GM20000 (cell line): ENCODE results near the gene AKT1.

Experiments
- DNase-seq: peaks from one replicate; pipeline ENCODE4 v3.0.0; 2012; ENCODE audit warnings: low spot score
- TF ChIP-seq, protein P1 (sequence below): IDR thresholded peaks from 2 replicates; pipeline ENCODE4 v1.5.1; 2012; ENCODE audit warnings: mild to moderate bottlenecking, control low read depth; ENCODE audit errors: extremely low read depth, missing control alignments

AKT1 gene

DNA sequence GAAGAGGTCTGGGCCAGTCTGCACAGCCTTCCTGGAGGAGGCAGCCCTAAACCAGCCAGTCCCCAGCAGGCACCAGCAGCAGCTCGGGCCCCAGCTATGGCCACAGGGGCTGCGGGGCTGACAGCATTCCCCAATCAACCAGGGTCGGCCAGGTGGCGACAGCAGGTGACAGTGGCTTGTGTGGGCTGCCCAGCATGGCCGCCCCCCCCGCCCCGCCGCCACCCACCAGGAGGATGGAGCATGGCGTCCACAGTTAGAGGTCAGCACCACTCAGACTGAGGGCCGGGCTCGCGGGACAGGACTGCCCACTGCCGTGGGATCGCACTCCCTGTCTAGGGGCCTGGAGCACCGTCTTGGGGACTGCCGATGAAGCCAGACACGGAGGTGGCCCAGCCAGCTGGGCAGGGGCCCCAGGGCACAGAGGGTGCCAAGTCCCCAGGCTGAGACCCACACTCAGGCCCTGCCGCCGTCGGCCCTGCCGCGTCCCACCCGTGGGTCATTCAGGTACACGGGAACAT is 15.0 kb downstream of the AKT1 start:
- DNase-seq, result no peak
- TF ChIP-seq, protein P1, sequence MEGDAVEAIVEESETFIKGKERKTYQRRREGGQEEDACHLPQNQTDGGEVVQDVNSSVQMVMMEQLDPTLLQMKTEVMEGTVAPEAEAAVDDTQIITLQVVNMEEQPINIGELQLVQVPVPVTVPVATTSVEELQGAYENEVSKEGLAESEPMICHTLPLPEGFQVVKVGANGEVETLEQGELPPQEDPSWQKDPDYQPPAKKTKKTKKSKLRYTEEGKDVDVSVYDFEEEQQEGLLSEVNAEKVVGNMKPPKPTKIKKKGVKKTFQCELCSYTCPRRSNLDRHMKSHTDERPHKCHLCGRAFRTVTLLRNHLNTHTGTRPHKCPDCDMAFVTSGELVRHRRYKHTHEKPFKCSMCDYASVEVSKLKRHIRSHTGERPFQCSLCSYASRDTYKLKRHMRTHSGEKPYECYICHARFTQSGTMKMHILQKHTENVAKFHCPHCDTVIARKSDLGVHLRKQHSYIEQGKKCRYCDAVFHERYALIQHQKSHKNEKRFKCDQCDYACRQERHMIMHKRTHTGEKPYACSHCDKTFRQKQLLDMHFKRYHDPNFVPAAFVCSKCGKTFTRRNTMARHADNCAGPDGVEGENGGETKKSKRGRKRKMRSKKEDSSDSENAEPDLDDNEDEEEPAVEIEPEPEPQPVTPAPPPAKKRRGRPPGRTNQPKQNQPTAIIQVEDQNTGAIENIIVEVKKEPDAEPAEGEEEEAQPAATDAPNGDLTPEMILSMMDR, result no peak

GRCh38 chr14:104779776-104780512 is 15.6 kb downstream of the AKT1 start:
- TF ChIP-seq, protein P1, result no peak
- DNase-seq, result no peak

DNA sequence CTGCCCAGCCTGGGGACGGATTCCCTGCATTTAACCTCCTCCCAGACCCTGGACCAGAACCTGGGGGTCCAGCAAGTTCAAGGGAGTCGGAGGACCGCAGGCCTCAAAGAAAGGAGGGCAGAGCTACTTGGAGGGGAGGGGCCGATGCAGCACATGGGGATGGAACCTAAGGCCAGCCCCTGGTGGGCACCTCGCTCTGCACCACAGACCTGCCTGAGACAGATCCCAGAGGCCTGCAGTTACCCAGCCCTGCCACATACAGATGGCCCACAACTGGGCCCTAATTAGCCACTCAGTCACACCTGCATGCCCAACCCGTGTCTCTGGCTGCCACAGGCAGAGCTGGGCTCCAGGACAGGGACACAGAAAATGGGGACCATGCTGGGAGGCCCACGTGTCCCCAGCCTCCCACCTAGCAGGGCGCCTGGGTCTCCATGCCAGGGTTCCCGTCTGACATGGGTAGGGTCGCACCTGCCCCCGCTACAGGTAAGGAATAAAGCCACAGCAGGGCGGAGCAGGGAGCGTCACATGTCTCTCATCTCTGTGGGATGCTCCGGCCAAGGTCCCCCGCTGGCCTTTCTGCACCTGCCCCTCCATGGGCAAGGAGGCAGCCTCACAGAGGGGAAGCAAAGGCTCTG is 16.7 kb downstream of the AKT1 start:
- TF ChIP-seq, protein P1, result no peak
- no peak for DNase-seq

DNA sequence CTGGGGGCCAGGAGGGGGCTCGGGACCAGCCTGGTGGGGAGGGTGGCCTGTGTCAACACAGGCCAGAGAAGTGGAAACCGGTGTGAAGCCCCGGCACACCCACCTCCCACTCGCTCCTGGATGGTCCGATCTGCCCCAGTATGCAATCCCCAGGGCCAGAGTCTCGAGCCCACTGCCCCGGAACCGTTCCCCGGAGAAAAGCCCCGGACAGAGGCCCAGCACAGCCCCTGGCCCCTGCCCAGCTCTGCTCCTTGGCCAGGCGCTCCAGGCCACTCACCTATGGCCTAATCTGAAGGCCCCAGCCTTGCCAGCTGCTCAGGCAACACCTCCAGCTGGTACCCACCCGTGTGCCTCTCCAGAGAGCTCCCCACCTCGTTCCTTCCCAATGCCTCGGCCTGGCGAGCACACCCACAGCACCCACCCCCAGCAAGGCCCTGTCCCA is 17.7 kb downstream of the AKT1 start:
- DNase-seq, result no peak
- TF ChIP-seq, protein P1, result no peak

GRCh38 chr14:104776961-104777807 is 18.4 kb downstream of the AKT1 start:
- DNase-seq, result no peak
- TF ChIP-seq, protein P1, result no peak

DNA sequence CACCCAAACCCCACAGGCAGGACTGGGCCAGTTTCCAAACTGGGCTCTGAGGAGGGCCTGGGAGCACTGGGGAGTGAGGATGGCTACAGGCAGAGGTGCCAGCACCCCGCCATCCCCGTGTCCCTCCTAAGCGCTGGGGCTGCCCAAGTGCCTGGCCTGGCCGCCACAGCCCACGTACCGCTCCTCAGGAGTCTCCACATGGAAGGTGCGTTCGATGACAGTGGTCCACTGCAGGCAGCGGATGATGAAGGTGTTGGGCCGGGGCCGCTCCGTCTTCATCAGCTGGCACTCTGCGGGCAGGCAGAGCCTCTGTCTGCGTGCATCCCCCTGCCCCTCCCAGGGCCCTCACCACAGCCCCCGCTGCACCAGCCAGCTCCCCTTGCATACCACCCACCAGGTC is 19.1 kb downstream of the AKT1 start:
- no peak for DNase-seq
- TF ChIP-seq, protein P1, result no peak
